Omental fat pad (tissue), 4 donors: ENCODE measurements around the gene TBC1D4. TPM values are rescaled to one million over a fixed set of nuclear protein-coding genes. Genes with fewer than 3 reads are reported as not detected.

ENCODE experiments used
- ATAC-seq: fragments of 150-250 bp; one replicate; pipeline ENCODE4 v1.9.1; 2016; ENCODE audit warnings: mild to moderate bottlenecking, moderate library complexity; ENCODE audit not compliant: low FRiP score
- DNase-seq: peaks from one replicate; pipeline ENCODE4 v3.0.0-alpha.2; 2019; ENCODE audit warnings: low spot score
- CTCF ChIP-seq, 3 donors: fragments of 450-650 bp; IDR thresholded peaks; one replicate each; pipeline ENCODE4 v1.5.1; 2016 to 2017; ENCODE audit warnings: antibody characterized with exemption in 3 of 3, mild to moderate bottlenecking in 3 of 3, moderate library complexity in 2 of 3
- total RNA-seq, 4 donors: library from RNA; depleted of rRNA; stranded (reverse); fragments of >200 nt; gene quantifications; one replicate each; pipeline ENCODE4 v1.1.0, GENCODE V29; 2016

Gene TBC1D4
- total RNA-seq, 4 donors from 2014 or later, result 24.7 to 55.1 (median 39.2) TPM

GRCh38 chr13:75478659-75479058 lies 3.3 kb downstream of the TBC1D4 start:
- no peak for TF ChIP-seq CTCF (IDR thresholded peaks at IDR 0.05)
- ATAC-seq (no peak), DNase-seq (no peak)

- no peak for DNase-seq
- no peak for ATAC-seq
- no peak for TF ChIP-seq CTCF (IDR thresholded peaks at IDR 0.05)
Observed at GRCh38 chr13:75474956-75475355, 7.0 kb downstream of the TBC1D4 start.

- ATAC-seq (no peak), DNase-seq (no peak)
- TF ChIP-seq CTCF (IDR thresholded peaks at IDR 0.05), result no peak
Observed at GRCh38 chr13:75473468-75473867, 8.5 kb downstream of the TBC1D4 start.

GRCh38 chr13:75470676-75471075 lies 11.3 kb downstream of the TBC1D4 start:
- no peak for DNase-seq
- no peak for ATAC-seq
- TF ChIP-seq CTCF (IDR thresholded peaks at IDR 0.05), result no peak

GRCh38 chr13:75469047-75469446 lies 12.9 kb downstream of the TBC1D4 start:
- no peak for TF ChIP-seq CTCF (IDR thresholded peaks at IDR 0.05)
- no peak for ATAC-seq
- no peak for DNase-seq

- ATAC-seq (no peak), DNase-seq (no peak)
- no peak for TF ChIP-seq CTCF (IDR thresholded peaks at IDR 0.05)
Observed at GRCh38 chr13:75468602-75469001, 13.4 kb downstream of the TBC1D4 start.

- DNase-seq (no peak), ATAC-seq (no peak)
- TF ChIP-seq CTCF (IDR thresholded peaks at IDR 0.05), result no peak
Observed at GRCh38 chr13:75468098-75468497, 13.9 kb downstream of the TBC1D4 start.
